ENCODE measurements around the gene AP4E1.
"Not testable (repeated sequence)": the region's sequence is repeated elsewhere in the genome, so short reads cannot be mapped to it uniquely, and the experiment has no call there.

AP4E1 gene

GRCh38 chr15:50954837-50955236, 46.4 kb downstream of the AP4E1 start:
- not testable (repeated sequence) for DNase-seq

DNA sequence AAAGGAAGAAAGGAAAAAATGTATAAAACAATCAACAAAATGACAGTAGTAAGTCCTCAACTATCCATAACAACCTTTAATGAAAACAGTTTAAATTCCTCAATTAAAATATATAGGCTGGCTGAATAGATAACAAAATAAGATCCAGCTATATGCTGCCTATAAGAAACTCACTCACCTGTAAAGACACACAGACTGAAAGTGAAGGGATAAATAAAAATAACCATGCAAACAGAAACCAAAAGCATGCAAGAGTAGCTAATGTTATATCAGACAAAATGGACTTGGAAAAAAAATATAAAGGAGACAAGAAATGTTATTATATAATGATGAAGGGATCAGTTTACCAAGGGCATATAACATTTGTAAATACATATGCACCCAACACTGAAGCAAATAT, 51.2 kb downstream of the AP4E1 start:
- DNase-seq, result no peak

DNA sequence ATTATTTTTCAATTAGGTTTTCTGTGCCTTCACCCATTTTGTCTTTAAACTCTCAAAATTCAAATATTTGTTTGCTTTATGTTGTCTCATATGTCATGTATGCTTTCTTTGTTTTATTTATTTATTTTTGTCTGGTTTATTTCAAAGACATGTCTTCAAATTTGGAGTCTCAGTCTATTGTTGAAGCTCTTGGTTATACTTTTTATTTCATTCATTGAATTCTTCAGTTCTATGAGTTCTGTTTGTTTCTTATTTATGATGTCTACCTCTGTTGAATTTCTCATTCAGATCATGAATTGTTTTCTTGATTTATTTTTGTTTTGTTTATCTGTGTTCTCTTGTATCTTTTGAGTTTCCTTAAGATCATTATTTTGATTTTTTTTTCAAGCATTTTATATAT, 55.6 kb downstream of the AP4E1 start:
- no peak for DNase-seq

GRCh38 chr15:50968353-50968752, 59.9 kb downstream of the AP4E1 start:
- no peak for DNase-seq

DNA sequence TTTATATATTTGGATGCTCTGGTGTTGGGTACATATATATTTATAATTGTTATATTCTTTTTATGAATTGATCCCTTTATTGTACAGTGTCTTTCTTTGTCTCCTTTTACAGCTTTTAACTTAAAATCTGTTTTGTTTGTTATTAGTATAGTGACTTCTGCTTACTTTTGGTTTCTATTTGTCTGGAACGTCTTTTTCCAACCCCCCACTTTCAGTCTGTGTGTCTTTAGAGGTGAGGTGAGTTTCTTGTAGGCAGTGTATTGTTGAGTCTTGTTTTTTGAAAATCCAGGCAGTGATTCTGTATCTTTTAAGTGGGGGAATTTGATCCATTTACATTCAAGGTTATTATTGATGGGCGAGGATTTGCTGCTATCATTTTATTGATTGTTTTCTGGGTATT, 62.0 kb downstream of the AP4E1 start:
- no peak for DNase-seq

- DNase-seq, result no peak
These were observed 62.6 kb downstream of the AP4E1 start for GRCh38 chr15:50971115-50971514.

- no peak for DNase-seq
These were observed 63.1 kb downstream of the AP4E1 start for GRCh38 chr15:50971542-50971941.

GRCh38 chr15:50973605-50974004, 65.1 kb downstream of the AP4E1 start:
- DNase-seq, result no peak

GRCh38 chr15:50977162-50977561, 68.7 kb downstream of the AP4E1 start:
- DNase-seq, result no peak

DNA sequence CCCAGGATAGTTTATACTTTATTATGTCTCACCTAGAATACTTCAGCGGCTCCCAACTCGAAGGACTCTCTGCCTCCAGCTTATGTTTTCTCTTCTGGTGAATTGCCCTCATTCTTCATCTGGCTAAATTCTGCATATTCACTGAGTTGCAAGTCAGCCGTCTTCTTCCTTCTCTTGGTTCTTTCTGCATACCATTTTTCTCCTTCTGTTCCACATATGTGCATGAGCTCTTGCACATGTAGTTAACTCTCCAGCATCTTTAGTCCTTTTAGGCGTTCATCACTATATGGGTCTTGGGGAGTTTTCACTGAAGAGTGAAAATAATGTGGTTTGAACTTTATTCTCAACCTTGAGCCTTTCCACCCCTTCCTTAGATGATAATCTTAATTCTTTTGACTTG, 70.1 kb downstream of the AP4E1 start:
- no peak for DNase-seq

- DNase-seq, result no peak
These were observed 70.6 kb downstream of the AP4E1 start for GRCh38 chr15:50979041-50979440.

DNA sequence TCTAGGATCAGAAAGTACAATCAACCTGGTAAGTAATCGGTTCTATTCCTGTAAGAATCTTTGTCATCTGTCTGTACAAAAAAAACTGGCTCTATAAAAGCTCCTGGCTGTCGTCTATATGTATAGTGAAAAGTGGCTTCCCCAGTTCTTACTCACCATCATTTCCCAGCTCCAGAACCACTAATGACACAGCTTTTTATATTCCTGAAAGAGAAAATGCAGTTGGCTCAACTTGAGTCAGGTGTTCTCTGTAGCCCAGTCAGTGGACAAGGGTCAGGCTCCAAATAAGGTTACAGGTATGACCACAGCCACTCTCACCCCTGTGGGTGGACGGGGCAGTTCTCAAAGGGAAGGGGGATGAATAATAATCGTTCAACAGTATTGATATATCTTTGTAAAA, 85.1 kb downstream of the AP4E1 start:
- DNase-seq, result no peak

GRCh38 chr15:50996641-50997040, 88.2 kb downstream of the AP4E1 start:
- no peak for DNase-seq

- DNase-seq, result no peak
These were observed 89.0 kb downstream of the AP4E1 start for GRCh38 chr15:50997371-50998051.

GRCh38 chr15:51004103-51004551, 95.6 kb downstream of the AP4E1 start:
- DNase-seq, result no peak

- DNase-seq, result no peak
These were observed 98.0 kb downstream of the AP4E1 start for GRCh38 chr15:51006336-51006985.

GRCh38 chr15:51007131-51007666, 98.7 kb downstream of the AP4E1 start:
- DNase-seq, result no peak

GRCh38 chr15:51011212-51011611, 102.7 kb downstream of the AP4E1 start:
- DNase-seq, result no peak

DNA sequence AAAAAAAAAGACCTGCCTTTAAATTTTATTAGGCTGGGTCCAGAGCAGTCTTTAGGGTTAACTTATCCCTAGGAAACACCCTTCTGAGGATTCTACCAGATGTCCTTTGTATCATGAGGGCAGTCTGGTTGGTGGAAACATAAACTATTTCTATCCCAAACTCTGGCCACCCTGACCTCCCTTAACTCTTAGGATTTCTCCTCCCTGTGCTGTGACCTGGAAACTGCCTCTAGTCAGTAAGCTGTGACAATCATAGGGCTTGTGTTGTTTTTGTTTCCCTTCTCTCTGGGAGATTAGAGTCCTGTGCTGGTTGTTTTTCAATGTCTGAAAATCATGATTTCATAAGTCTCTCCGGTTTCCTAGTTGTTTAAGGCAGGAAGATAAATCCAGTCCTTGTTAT, 108.1 kb downstream of the AP4E1 start:
- no peak for DNase-seq

- no peak for DNase-seq
These were observed 113.7 kb downstream of the AP4E1 start for GRCh38 chr15:51022206-51022605.

DNA sequence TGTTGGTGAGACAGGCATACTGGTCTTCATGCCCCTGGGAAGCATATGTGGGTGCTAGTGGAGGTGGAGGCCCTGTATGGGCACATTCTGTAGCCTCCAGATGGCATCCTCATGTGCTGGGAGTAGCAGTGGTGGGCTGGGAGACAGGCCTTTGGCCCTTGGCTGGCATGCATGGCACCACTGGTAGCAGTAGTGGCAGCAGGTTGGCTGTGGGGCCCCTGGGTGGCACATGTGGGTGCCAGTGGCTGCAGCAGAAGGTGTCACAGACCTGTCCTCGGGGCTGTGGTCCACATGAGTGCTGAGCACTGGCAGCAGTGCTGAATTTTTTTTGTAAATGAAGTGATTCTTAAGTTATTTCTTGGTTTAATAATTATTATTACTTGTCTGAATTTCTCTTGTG, 115.0 kb downstream of the AP4E1 start:
- no peak for DNase-seq

DNA sequence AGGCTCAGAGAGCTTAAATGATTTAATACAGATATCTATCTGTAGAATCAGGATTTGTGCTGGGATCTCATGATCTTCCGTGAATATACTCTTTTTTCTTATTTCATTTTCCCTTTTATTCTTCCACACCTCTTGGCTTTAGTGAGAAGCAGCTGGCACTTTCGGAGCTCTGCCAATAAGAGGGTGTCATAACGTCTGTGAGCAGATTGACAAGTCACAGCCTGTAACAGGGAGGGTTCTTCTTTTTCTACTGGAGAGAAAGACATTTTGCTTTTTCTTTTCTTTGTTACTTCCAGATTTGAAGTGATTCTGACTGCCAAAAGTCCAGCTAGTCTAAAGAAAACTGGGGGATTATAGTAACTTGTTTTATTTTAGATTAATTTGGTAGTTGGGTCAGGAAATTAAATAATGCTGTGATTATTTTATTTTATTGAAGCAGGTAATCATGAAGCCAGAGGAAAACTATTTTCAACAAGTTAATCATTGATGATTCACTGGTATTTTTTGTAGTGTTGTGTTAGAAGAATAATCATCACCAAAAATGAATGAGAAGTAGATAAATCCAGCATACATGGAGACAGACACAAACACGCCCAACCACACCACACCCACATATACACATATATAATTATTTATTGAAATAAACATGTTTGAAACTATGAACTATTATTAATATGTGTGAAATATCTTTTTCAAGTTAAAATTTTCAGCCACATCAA, 116.4 kb downstream of the AP4E1 start:
- DNase-seq, result no peak

- no peak for DNase-seq
These were observed 117.0 kb downstream of the AP4E1 start for GRCh38 chr15:51025454-51025846.
